Gastrocnemius medialis (tissue), 4 donors: ENCODE data around the gene GABARAPL1. TPM values are rescaled to one million over a fixed set of nuclear protein-coding genes. Genes with fewer than 3 reads are reported as not detected.
A peak's percentile ranks its signal among the peaks of the same experiment; 100 is the strongest.
"Not testable (repeated sequence)": the region's sequence is repeated elsewhere in the genome, so short reads cannot be mapped to it uniquely, and the experiment has no call there.

Source experiments
- ATAC-seq, 2 donors: fragments of 150-250 bp; one replicate each; pipeline ENCODE4 v1.9.1; 2016
- DNase-seq, 2 donors: peaks; one replicate each; pipeline ENCODE4 v3.0.0-alpha.2; 2019
- H3K27ac ChIP-seq, 4 donors: fragments of 200-600 bp; sonication (generic); 1 replicate in 1 of 4; 2 replicates in 3 of 4; pipeline ENCODE4 v1.5.1; 2016 to 2018; ENCODE audit warnings: mild to moderate bottlenecking in 2 of 4, moderate library complexity in 1 of 4
- H3K27me3 ChIP-seq, 3 donors: fragments of 200-600 bp; sonication (generic) in 2 of 3; 1 replicate in 1 of 3; 2 replicates in 2 of 3; pipeline versions ENCODE4 v1.5.1 to v1.6.0; 2016 to 2019; ENCODE audit warnings: mild to moderate bottlenecking in 1 of 3, moderate library complexity in 1 of 3
- H3K36me3 ChIP-seq, 2 donors: fragments of 200-600 bp; sonication (generic) in 1 of 2; one replicate each; pipeline ENCODE4 v1.5.1; 2017 to 2018
- H3K4me1 ChIP-seq, 2 donors: fragments of 200-600 bp; sonication (generic) in 1 of 2; one replicate each; pipeline ENCODE4 v1.5.1; 2016 to 2017; ENCODE audit warnings: mild to moderate bottlenecking in 2 of 2
- H3K4me3 ChIP-seq, 4 donors: fragments of 200-600 bp; sonication (generic) in 3 of 4; 1 replicate in 1 of 4; 2 replicates in 3 of 4; pipeline ENCODE4 v1.5.1; 2016 to 2019; ENCODE audit warnings: mild to moderate bottlenecking in 2 of 4
- H3K9me3 ChIP-seq, 3 donors: fragments of 200-600 bp; sonication (generic) in 2 of 3; 1 replicate in 1 of 3; 2 replicates in 2 of 3; pipeline ENCODE4 v1.5.1; 2016 to 2019
- CTCF ChIP-seq, 5 experiments: fragments of 450-650 bp in 3 of 5; fragments of 200-600 bp in 2 of 5; sonication (generic) in 2 of 5; IDR thresholded peaks in 4 of 5; conservative IDR thresholded peaks in 1 of 5; 1 replicate in 4 of 5; 2 replicates in 1 of 5; pipeline ENCODE4 v1.5.1; 2016 to 2019; ENCODE audit warnings: antibody characterized with exemption in 5 of 5, mild to moderate bottlenecking in 3 of 5, moderate library complexity in 3 of 5
- POLR2A ChIP-seq, 2 donors: fragments of 450-650 bp; IDR thresholded peaks; one replicate each; pipeline ENCODE4 v1.6.1; 2017; ENCODE audit warnings: antibody characterized with exemption in 2 of 2, mild to moderate bottlenecking in 2 of 2, moderate library complexity in 2 of 2
- in situ Hi-C, 4 donors: fragments of 200-750 bp; cut with MboI; loops; one replicate each; pipeline versions ENCODE4 v1.15.0 to v1.8.0; 2017; ENCODE audit warnings: low sequenced_read_pairs in 4 of 4
- intact Hi-C: fragments of 100-400 bp; cut with DNase I; formaldehyde crosslinking; loops from one replicate; pipeline ENCODE4 v1.15.1; 2023; ENCODE audit warnings: low total_unique reads
- total RNA-seq, 4 donors: library from RNA; depleted of rRNA; stranded (reverse); fragments of >200 nt; gene quantifications; one replicate each; pipeline versions ENCODE4 v1.1.0 to v1.2.3, GENCODE V29; 2016

The GABARAPL1 gene
- total RNA-seq, 4 donors from 2014 or later = 144 to 605 (median 175) TPM

GRCh38 chr12:10213168-10214135, 775 bp downstream of the GABARAPL1 start:
- intact Hi-C loops = loop anchor here (1.0 to 5.0 kb wide), 3 partner anchors 399 to 1574 kb away; partner anchors contain the start of gene MAGOHB
- in situ Hi-C loops = loop anchor here (5.0 to 25.0 kb wide), 3 partner anchors 499 to 1574 kb away; partner anchors contain the start of gene YBX3 (in 3 of the 4)
- Histone ChIP-seq H3K9me3 (no peaks in the 10 kb centered on the region), H3K4me1 (peaks cover 24 to 25% of the 10 kb centered on the region in 2 donors), H3K27me3 (no peaks in the 10 kb centered on the region), H3K4me3 (peak overlapping the region; percentile 75 to 96 (median 88)), H3K36me3 (peaks cover 0 to 26% of the 10 kb centered on the region in 2 donors), H3K27ac (peak overlapping the region; percentile 98 to 100 (median 98))
- TF ChIP-seq CTCF (IDR thresholded peaks at IDR 0.05 in 4 of 5, conservative IDR thresholded peaks at IDR 0.05 in 1 of 5) (no peak), POLR2A (IDR thresholded peaks at IDR 0.05) (peak; percentile 75 to 76)
- peak; percentile 85 to 86 for DNase-seq
- peak; percentile 57 to 63 for ATAC-seq

GRCh38 chr12:10214136-10214894, 1.6 kb downstream of the GABARAPL1 start:
- no peak for TF ChIP-seq POLR2A (IDR thresholded peaks at IDR 0.05)
- no peak for ATAC-seq
- no peak for DNase-seq
- Histone ChIP-seq H3K27me3 (no peaks in the 10 kb centered on the region), H3K4me3 (peak overlapping the region; percentile 75 to 96 (median 88)), H3K9me3 (no peaks in the 10 kb centered on the region), H3K36me3 (peaks cover 3 to 34% of the 10 kb centered on the region in 2 donors), H3K27ac (peak overlapping the region; percentile 98 to 100 (median 98)), H3K4me1 (peaks cover 24 to 34% of the 10 kb centered on the region in 2 donors)
- in situ Hi-C loops = loop anchor here (5.0 to 25.0 kb wide), 3 partner anchors 498 to 1573 kb away; partner anchors contain the start of gene YBX3 (in 3 of the 4)
- intact Hi-C loops = loop anchor here (5.0 kb wide), 2 partner anchors 398 to 1573 kb away; partner anchors contain the start of gene MAGOHB

- H3K9me3 ChIP-seq = no peaks in the 10 kb centered on the region
- intact Hi-C loops (loop anchor here (5.0 kb wide), 2 partner anchors 397 to 1572 kb away; partner anchors contain the start of gene MAGOHB), in situ Hi-C loops (loop anchor here (5.0 to 25.0 kb wide), 4 partner anchors 492 to 1572 kb away; partner anchors contain the start of gene YBX3 (in 3 of the 4))
- H3K27ac ChIP-seq = peak overlapping the region; percentile 98 to 100 (median 98)
- no peaks in the 10 kb centered on the region for H3K27me3 ChIP-seq
- no peak for DNase-seq
- peak overlapping the region; percentile 75 to 96 (median 88) for H3K4me3 ChIP-seq
- ATAC-seq = no peak
- TF ChIP-seq CTCF (IDR thresholded peaks at IDR 0.05 in 4 of 5, conservative IDR thresholded peaks at IDR 0.05 in 1 of 5) = no peak
- no peak for TF ChIP-seq POLR2A (IDR thresholded peaks at IDR 0.05)
- H3K4me1 ChIP-seq = peaks cover 30 to 39% of the 10 kb centered on the region in 2 donors
- H3K36me3 ChIP-seq = peaks cover 3 to 40% of the 10 kb centered on the region in 2 donors
These were observed 2.2 kb downstream of the GABARAPL1 start for GRCh38 chr12:10214895-10215267.

- Histone ChIP-seq H3K36me3 (peaks cover 3 to 46% of the 10 kb centered on the region in 2 donors), H3K4me3 (peak overlapping the region; percentile 75 to 96 (median 88)), H3K27me3 (no peaks in the 10 kb centered on the region), H3K27ac (peak overlapping the region; percentile 98 to 100 (median 98)), H3K9me3 (no peaks in the 10 kb centered on the region), H3K4me1 (peaks cover 33 to 44% of the 10 kb centered on the region in 2 donors)
- ATAC-seq = no peak
- intact Hi-C loops = no loop called here
- in situ Hi-C loops = loop anchor here in 3 of 4 donors (5.0 to 25.0 kb wide), 3 partner anchors 492 to 1572 kb away; partner anchors contain the start of gene YBX3 (in 2 of the 3)
- DNase-seq = no peak
- TF ChIP-seq CTCF (IDR thresholded peaks at IDR 0.05 in 4 of 5, conservative IDR thresholded peaks at IDR 0.05 in 1 of 5) = no peak
- peak in 1 of 2 donors; percentile 19 for TF ChIP-seq POLR2A (IDR thresholded peaks at IDR 0.05)
These were observed 2.8 kb downstream of the GABARAPL1 start for GRCh38 chr12:10215436-10215835.

- H3K4me3 ChIP-seq = peak overlapping the region in 3 of 4 donors; percentile 87 to 96 (median 90)
- H3K27me3 ChIP-seq, H3K9me3 ChIP-seq, intact Hi-C loops, ATAC-seq, DNase-seq: not testable (repeated sequence)
- H3K36me3 ChIP-seq = peaks cover 3 to 51% of the 10 kb centered on the region in 2 donors
- peaks cover 38 to 49% of the 10 kb centered on the region in 2 donors for H3K4me1 ChIP-seq
- in situ Hi-C loops = loop anchor here in 3 of 4 donors (5.0 to 25.0 kb wide), 3 partner anchors 491 to 1571 kb away; partner anchors contain the start of gene YBX3 (in 2 of the 3)
- peak overlapping the region; percentile 98 to 100 (median 98) for H3K27ac ChIP-seq
These were observed 3.3 kb downstream of the GABARAPL1 start for GRCh38 chr12:10215946-10216345.
